GM12891 (cell line): ENCODE data around the gene TANGO6.

ENCODE experiments used
- PAX5 ChIP-seq: IDR thresholded peaks from 2 replicates; pipeline ENCODE4 v1.6.1; 2011; ENCODE audit warnings: low read length, moderate library complexity, mild to moderate bottlenecking; ENCODE audit not compliant: insufficient read depth, severe bottlenecking
- POLR2A ChIP-seq: IDR thresholded peaks from 2 replicates; pipeline ENCODE4 v1.6.1; 2011; ENCODE audit warnings: low read depth, low read length, control low read depth
- POLR2AphosphoS5 ChIP-seq: IDR thresholded peaks from 2 replicates; pipeline ENCODE4 v1.6.1; 2011; ENCODE audit warnings: low read depth, low read length, control low read depth
- SPI1 ChIP-seq: IDR thresholded peaks from 2 replicates; pipeline ENCODE4 v1.6.1; 2011; ENCODE audit warnings: low read depth, low read length, control low read depth
- TAF1 ChIP-seq: IDR thresholded peaks from 2 replicates; pipeline ENCODE4 v1.6.1; 2011; ENCODE audit warnings: low read depth, low read length, control low read depth

GRCh38 chr16:68943961-68944360 is 100.6 kb downstream of the TANGO6 start:
- TF ChIP-seq SPI1 (no peak), POLR2A (no peak), TAF1 (no peak), POLR2AphosphoS5 (no peak), PAX5 (no peak)
